ENCODE data around the gene BCL11A. TPM values are rescaled to one million over a fixed set of nuclear protein-coding genes. Genes with fewer than 3 reads are reported as not detected.

The BCL11A gene
- total RNA-seq, 3 donors from 2014 or later, result 0.64 to 13.5 (median 6.2) TPM

DNA sequence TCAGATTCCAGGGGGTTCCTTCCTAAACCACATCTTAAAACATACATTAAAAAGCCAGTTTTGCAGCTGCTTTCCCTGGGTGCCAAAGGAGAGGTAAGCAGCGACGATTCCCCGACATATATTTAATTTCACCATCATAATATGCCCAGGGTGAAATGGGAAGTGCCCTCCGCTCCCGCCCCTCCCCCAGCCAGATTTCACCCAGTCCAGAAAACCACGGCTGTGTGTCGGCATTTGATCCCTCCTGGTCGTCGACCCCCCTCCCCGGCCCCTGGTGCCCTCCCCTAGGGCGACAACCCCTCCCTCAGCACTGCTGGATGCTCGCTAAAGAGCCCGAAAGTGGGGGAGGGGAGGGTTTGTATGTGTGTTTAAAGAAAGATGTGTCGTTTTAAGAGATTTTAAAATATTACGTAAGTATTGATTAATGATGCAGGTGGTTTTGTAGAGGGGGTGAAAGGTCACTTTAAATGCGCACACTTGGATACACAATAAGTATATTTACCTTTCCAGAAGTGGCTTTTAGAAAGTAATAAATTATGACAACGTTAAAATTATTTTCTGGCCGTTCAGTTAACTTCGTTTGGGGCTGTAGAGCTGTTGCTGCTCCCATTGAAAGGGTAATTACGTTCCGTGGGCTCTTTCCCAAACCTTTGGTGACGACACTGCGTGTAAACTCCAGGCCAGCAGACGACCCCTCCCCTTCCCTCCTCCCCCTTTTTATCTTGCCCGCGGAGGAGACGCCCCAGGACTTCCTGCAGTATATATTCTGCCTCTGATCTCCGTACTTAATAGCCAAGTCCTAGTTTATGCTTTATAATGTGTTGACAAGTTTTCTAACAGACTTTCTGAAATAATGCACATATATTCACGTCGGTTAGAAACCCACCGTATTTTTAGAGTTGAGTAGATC, 3.4 kb upstream of the BCL11A start:
- Histone ChIP-seq H3K4me1 (no peaks in the 10 kb centered on the region), H3K27ac (no peak overlapping the region), H3K36me3 (no peaks in the 10 kb centered on the region), H3K9me3 (no peaks in the 10 kb centered on the region), H3K4me3 (peak overlapping the region in 1 of 3 donors; percentile 29), H3K27me3 (peaks cover 0 to 7% of the 10 kb centered on the region in 2 donors)
- DNase-seq (ENCODE audit: low spot score in 2 of 2), result no peak
- intact Hi-C loops (cut with DNase I; ENCODE audit: low total_unique reads), result no loop called here
- TF ChIP-seq POLR2A (IDR thresholded peaks at IDR 0.05), result no peak
- TF ChIP-seq, protein P1, sequence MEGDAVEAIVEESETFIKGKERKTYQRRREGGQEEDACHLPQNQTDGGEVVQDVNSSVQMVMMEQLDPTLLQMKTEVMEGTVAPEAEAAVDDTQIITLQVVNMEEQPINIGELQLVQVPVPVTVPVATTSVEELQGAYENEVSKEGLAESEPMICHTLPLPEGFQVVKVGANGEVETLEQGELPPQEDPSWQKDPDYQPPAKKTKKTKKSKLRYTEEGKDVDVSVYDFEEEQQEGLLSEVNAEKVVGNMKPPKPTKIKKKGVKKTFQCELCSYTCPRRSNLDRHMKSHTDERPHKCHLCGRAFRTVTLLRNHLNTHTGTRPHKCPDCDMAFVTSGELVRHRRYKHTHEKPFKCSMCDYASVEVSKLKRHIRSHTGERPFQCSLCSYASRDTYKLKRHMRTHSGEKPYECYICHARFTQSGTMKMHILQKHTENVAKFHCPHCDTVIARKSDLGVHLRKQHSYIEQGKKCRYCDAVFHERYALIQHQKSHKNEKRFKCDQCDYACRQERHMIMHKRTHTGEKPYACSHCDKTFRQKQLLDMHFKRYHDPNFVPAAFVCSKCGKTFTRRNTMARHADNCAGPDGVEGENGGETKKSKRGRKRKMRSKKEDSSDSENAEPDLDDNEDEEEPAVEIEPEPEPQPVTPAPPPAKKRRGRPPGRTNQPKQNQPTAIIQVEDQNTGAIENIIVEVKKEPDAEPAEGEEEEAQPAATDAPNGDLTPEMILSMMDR (IDR thresholded peaks at IDR 0.05), result no peak
- TF ChIP-seq POLR2AphosphoS5 (IDR thresholded peaks at IDR 0.05), result no peak

GRCh38 chr2:60556175-60556574, 2.7 kb upstream of the BCL11A start:
- Histone ChIP-seq H3K27me3 (peaks cover 0 to 7% of the 10 kb centered on the region in 2 donors), H3K27ac (no peak overlapping the region), H3K4me1 (no peaks in the 10 kb centered on the region), H3K36me3 (no peaks in the 10 kb centered on the region), H3K9me3 (no peaks in the 10 kb centered on the region), H3K4me3 (peak overlapping the region in 1 of 3 donors; percentile 29)
- intact Hi-C loops (cut with DNase I; ENCODE audit: low total_unique reads), result no loop called here
- no peak for DNase-seq (ENCODE audit: low spot score in 2 of 2)
- TF ChIP-seq, protein P1 (IDR thresholded peaks at IDR 0.05), result no peak
- TF ChIP-seq POLR2AphosphoS5 (IDR thresholded peaks at IDR 0.05) (no peak), POLR2A (IDR thresholded peaks at IDR 0.05) (no peak)

DNA sequence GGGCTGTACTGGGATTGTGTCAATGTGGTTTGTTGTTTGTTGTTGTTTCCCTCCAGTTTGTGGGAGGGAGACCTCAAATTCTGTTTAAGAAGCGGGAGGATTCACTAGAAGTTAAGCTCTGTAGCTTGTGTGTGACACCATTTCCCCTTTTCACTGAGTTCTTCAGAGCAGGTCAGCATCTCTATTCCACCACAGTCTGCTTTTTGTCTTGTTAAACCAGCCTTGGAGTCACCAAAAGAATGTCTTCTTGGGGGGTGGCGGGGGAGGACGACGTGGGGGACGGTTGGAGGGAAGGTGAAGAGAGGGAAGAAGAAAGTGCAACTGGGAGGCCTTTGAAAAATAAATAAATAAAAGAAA, 2.3 kb upstream of the BCL11A start:
- Histone ChIP-seq H3K4me1 (no peaks in the 10 kb centered on the region), H3K9me3 (no peaks in the 10 kb centered on the region), H3K36me3 (no peaks in the 10 kb centered on the region), H3K4me3 (peak overlapping the region; percentile 42 to 78 (median 73)), H3K27ac (peak overlapping the region in 1 of 2 donors; percentile 25), H3K27me3 (peaks cover 0 to 7% of the 10 kb centered on the region in 2 donors)
- TF ChIP-seq POLR2AphosphoS5 (IDR thresholded peaks at IDR 0.05) (no peak), POLR2A (IDR thresholded peaks at IDR 0.05) (no peak)
- TF ChIP-seq, protein P1 (IDR thresholded peaks at IDR 0.05), result no peak
- intact Hi-C loops (cut with DNase I; ENCODE audit: low total_unique reads), result no loop called here
- DNase-seq (ENCODE audit: low spot score in 2 of 2), result no peak

- Histone ChIP-seq H3K27me3 (peaks cover 0 to 7% of the 10 kb centered on the region in 2 donors), H3K9me3 (no peaks in the 10 kb centered on the region), H3K36me3 (no peaks in the 10 kb centered on the region), H3K4me1 (no peaks in the 10 kb centered on the region), H3K4me3 (peak overlapping the region; percentile 42 to 78 (median 73)), H3K27ac (peak overlapping the region in 1 of 2 donors; percentile 70)
- TF ChIP-seq, protein P1 (IDR thresholded peaks at IDR 0.05), result peak in 1 of 3 donors; percentile 25
- TF ChIP-seq POLR2AphosphoS5 (IDR thresholded peaks at IDR 0.05), result no peak
- peak in 1 of 2 donors; percentile 48 for DNase-seq (ENCODE audit: low spot score in 2 of 2)
- intact Hi-C loops (cut with DNase I; ENCODE audit: low total_unique reads), result no loop called here
Measured at GRCh38 chr2:60555066-60555782, 1.8 kb upstream of the BCL11A start.

GRCh38 chr2:60554646-60555065, 1.2 kb upstream of the BCL11A start:
- Histone ChIP-seq H3K9me3 (no peaks in the 10 kb centered on the region), H3K4me1 (no peaks in the 10 kb centered on the region), H3K4me3 (peak overlapping the region; percentile 42 to 78 (median 73)), H3K27me3 (peaks cover 0 to 7% of the 10 kb centered on the region in 2 donors), H3K36me3 (no peaks in the 10 kb centered on the region), H3K27ac (peak overlapping the region in 1 of 2 donors; percentile 70)
- DNase-seq (ENCODE audit: low spot score in 2 of 2), result no peak
- TF ChIP-seq POLR2A (IDR thresholded peaks at IDR 0.05) (no peak), POLR2AphosphoS5 (IDR thresholded peaks at IDR 0.05) (no peak)
- TF ChIP-seq, protein P1 (IDR thresholded peaks at IDR 0.05), result no peak
- intact Hi-C loops (cut with DNase I; ENCODE audit: low total_unique reads), result no loop called here
